Nephron progenitor cell (in vitro differentiated cells): ENCODE results near the gene SUSD3.

Experiments used
- DNase-seq: peaks from one replicate; pipeline ENCODE4 v3.0.0; 2021
- H3K27ac Mint-ChIP-seq: 2 replicates; pipeline ENCODE4 v1.8.0; 2021; ENCODE audit warnings: mild to moderate bottlenecking, moderate library complexity, mixed read lengths
- H3K27me3 Mint-ChIP-seq: 2 replicates; pipeline ENCODE4 v1.8.0; 2021; ENCODE audit warnings: mild to moderate bottlenecking, low read depth, mixed read lengths; ENCODE audit not compliant: poor library complexity
- H3K36me3 Mint-ChIP-seq: 2 replicates; pipeline ENCODE4 v1.8.0; 2021; ENCODE audit warnings: low read depth, mixed read lengths
- H3K4me1 Mint-ChIP-seq: 2 replicates; pipeline ENCODE4 v1.8.0; 2021; ENCODE audit warnings: mixed read lengths
- H3K4me3 Mint-ChIP-seq: 2 replicates; pipeline ENCODE4 v1.8.0; 2021; ENCODE audit warnings: mild to moderate bottlenecking, moderate library complexity, mixed read lengths
- H3K9me3 Mint-ChIP-seq: 2 replicates; pipeline ENCODE4 v1.8.0; 2021; ENCODE audit warnings: mild to moderate bottlenecking, moderate library complexity, mixed read lengths
- CTCF ChIP-seq: fragments of 200-600 bp; sonication (generic); IDR thresholded peaks from 2 replicates; pipeline ENCODE4 v1.5.0; 2021; ENCODE audit warnings: antibody characterized with exemption

The SUSD3 gene

GRCh38 chr9:93089024-93089423, 30.5 kb downstream of the SUSD3 start:
- H3K9me3 Mint-ChIP-seq, result peaks cover 9% of the 10 kb centered on the region
- TF ChIP-seq CTCF, result no peak
- peaks cover 5% of the 10 kb centered on the region for H3K36me3 Mint-ChIP-seq
- H3K4me1 Mint-ChIP-seq, result peaks cover 53% of the 10 kb centered on the region
- DNase-seq, result no peak
- H3K4me3 Mint-ChIP-seq, result no peak overlapping the region
- H3K27me3 Mint-ChIP-seq, result no peaks in the 10 kb centered on the region
- H3K27ac Mint-ChIP-seq, result no peak overlapping the region

- H3K9me3 Mint-ChIP-seq, result peaks cover 9% of the 10 kb centered on the region
- peak overlapping the region; percentile 54 for H3K27ac Mint-ChIP-seq
- no peaks in the 10 kb centered on the region for H3K27me3 Mint-ChIP-seq
- peaks cover 5% of the 10 kb centered on the region for H3K36me3 Mint-ChIP-seq
- peaks cover 58% of the 10 kb centered on the region for H3K4me1 Mint-ChIP-seq
- no peak for TF ChIP-seq CTCF
- DNase-seq, result no peak
- H3K4me3 Mint-ChIP-seq, result no peak overlapping the region
Observed at GRCh38 chr9:93089481-93089991, 31.0 kb downstream of the SUSD3 start.

- DNase-seq, result no peak
- Mint-ChIP-seq H3K27ac (peak overlapping the region; percentile 54), H3K9me3 (peaks cover 9% of the 10 kb centered on the region), H3K4me3 (no peak overlapping the region), H3K36me3 (peaks cover 5% of the 10 kb centered on the region), H3K27me3 (no peaks in the 10 kb centered on the region), H3K4me1 (peaks cover 65% of the 10 kb centered on the region)
- no peak for TF ChIP-seq CTCF
Observed at GRCh38 chr9:93090091-93090655, 31.7 kb downstream of the SUSD3 start.

GRCh38 chr9:93091056-93091452, 32.6 kb downstream of the SUSD3 start:
- DNase-seq, result no peak

GRCh38 chr9:93091453-93092081, 33.1 kb downstream of the SUSD3 start:
- peak overlapping the region; percentile 20 for H3K4me3 Mint-ChIP-seq
- H3K9me3 Mint-ChIP-seq, result peaks cover 3% of the 10 kb centered on the region
- DNase-seq, result no peak

More at GRCh38 chr9:93091056-93091452, 32.6 kb downstream of the SUSD3 start:
- Mint-ChIP-seq H3K27me3 (no peaks in the 10 kb centered on the region), H3K9me3 (peaks cover 5% of the 10 kb centered on the region), H3K4me3 (no peak overlapping the region), H3K4me1 (peaks cover 66% of the 10 kb centered on the region), H3K27ac (peak overlapping the region; percentile 5), H3K36me3 (peaks cover 5% of the 10 kb centered on the region)
- TF ChIP-seq CTCF, result no peak

More at GRCh38 chr9:93091453-93092081, 33.1 kb downstream of the SUSD3 start:
- Mint-ChIP-seq H3K36me3 (peaks cover 3% of the 10 kb centered on the region), H3K4me1 (peaks cover 64% of the 10 kb centered on the region), H3K27me3 (no peaks in the 10 kb centered on the region), H3K27ac (peak overlapping the region; percentile 58)
- no peak for TF ChIP-seq CTCF
